GM18502 (cell line): ENCODE measurements around the gene OCLN.
"Not testable (repeated sequence)": the region's sequence is repeated elsewhere in the genome, so short reads cannot be mapped to it uniquely, and the experiment has no call there.

ENCODE experiments used
- ATAC-seq: cut with Tn5 transposase; IDR thresholded peaks from one replicate; pipeline ENCODE4 v1.9.1; 2021; ENCODE audit warnings: mild to moderate bottlenecking; ENCODE audit not compliant: unreplicated experiment, poor library complexity

Gene OCLN

DNA sequence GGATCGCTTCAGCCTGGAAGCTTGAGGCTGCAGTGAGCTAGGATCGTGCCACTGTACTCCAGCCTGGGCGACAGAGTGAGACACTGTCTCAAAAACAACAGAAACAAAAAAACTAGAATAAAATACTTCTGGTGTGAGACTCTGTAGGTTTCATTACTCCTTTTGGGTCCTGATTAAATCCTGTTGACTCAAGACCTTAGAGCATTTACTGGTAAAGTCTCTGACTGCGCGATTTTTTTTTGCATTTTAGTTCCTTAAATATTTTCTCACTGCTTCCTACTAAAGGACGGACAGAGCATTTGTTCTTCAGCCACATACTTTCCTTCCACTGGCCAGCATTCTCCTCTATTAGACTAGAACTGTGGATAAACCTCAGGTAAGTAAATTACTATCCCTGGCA is 114.2 kb downstream of the OCLN start:
- ATAC-seq, result not testable (repeated sequence)
